Testis (tissue), 2 donors: ENCODE results near the gene GPT2.

ENCODE experiments used
- POLR2A ChIP-seq: fragments of 450-650 bp; IDR thresholded peaks from one replicate; pipeline ENCODE4 v1.6.1; 2017; ENCODE audit warnings: antibody characterized with exemption, mild to moderate bottlenecking, moderate library complexity
- TF ChIP-seq, protein P1 (sequence below), 3 experiments: fragments of 450-650 bp in 2 of 3; fragments of 200-600 bp in 1 of 3; sonication (generic) in 1 of 3; IDR thresholded peaks; one replicate each; pipeline ENCODE4 v1.5.1; 2016 to 2019; ENCODE audit warnings: antibody characterized with exemption in 3 of 3, mild to moderate bottlenecking in 2 of 3, moderate library complexity in 1 of 3

GRCh38 chr16:46848768-46849764 is 35.1 kb upstream of the GPT2 start:
- TF ChIP-seq, protein P1, sequence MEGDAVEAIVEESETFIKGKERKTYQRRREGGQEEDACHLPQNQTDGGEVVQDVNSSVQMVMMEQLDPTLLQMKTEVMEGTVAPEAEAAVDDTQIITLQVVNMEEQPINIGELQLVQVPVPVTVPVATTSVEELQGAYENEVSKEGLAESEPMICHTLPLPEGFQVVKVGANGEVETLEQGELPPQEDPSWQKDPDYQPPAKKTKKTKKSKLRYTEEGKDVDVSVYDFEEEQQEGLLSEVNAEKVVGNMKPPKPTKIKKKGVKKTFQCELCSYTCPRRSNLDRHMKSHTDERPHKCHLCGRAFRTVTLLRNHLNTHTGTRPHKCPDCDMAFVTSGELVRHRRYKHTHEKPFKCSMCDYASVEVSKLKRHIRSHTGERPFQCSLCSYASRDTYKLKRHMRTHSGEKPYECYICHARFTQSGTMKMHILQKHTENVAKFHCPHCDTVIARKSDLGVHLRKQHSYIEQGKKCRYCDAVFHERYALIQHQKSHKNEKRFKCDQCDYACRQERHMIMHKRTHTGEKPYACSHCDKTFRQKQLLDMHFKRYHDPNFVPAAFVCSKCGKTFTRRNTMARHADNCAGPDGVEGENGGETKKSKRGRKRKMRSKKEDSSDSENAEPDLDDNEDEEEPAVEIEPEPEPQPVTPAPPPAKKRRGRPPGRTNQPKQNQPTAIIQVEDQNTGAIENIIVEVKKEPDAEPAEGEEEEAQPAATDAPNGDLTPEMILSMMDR (IDR thresholded peaks at IDR 0.05) = no peak
- TF ChIP-seq POLR2A = no peak
